Parathyroid adenoma (tissue), 2 donors: Measurements from ENCODE around the gene TMPRSS15.

ENCODE experiments used
- H2AFZ ChIP-seq: fragments of 300-600 bp; sonication (generic); one replicate; pipeline ENCODE4 v1.7.0; 2017; ENCODE audit warnings: antibody characterized with exemption, mild to moderate bottlenecking
- H3K27ac ChIP-seq: fragments of 300-600 bp; sonication (generic); one replicate; pipeline ENCODE4 v1.7.0; 2017
- H3K27me3 ChIP-seq: fragments of 300-600 bp; sonication (generic); one replicate; pipeline ENCODE4 v1.7.0; 2017; ENCODE audit warnings: low read length; ENCODE audit not compliant: control insufficient read depth, insufficient read depth
- H3K36me3 ChIP-seq: fragments of 300-600 bp; sonication (generic); one replicate; pipeline ENCODE4 v1.7.0; 2017; ENCODE audit warnings: low read length; ENCODE audit not compliant: control insufficient read depth, insufficient read depth
- H3K4me1 ChIP-seq: fragments of 300-600 bp; sonication (generic); one replicate; pipeline ENCODE4 v1.7.0; 2017; ENCODE audit warnings: control low read depth
- H3K4me2 ChIP-seq: fragments of 300-600 bp; sonication (generic); one replicate; pipeline ENCODE4 v1.7.0; 2017; ENCODE audit warnings: low read length
- H3K4me3 ChIP-seq: fragments of 300-600 bp; sonication (generic); one replicate; pipeline ENCODE4 v1.7.0; 2017; ENCODE audit warnings: low read depth, low read length
- H3K79me2 ChIP-seq: fragments of 300-600 bp; sonication (generic); one replicate; pipeline ENCODE4 v1.7.0; 2017; ENCODE audit warnings: control low read depth
- H3K9ac ChIP-seq: fragments of 300-600 bp; sonication (generic); one replicate; pipeline ENCODE4 v1.7.0; 2017; ENCODE audit warnings: mild to moderate bottlenecking
- H3K9me3 ChIP-seq: fragments of 300-600 bp; sonication (generic); one replicate; pipeline ENCODE4 v1.7.0; 2017; ENCODE audit warnings: low read length; ENCODE audit not compliant: control insufficient read depth
- TF ChIP-seq, protein P1 (sequence below): fragments of 300-600 bp; sonication (generic); IDR thresholded peaks from one replicate; pipeline ENCODE4 v1.7.0; 2017; ENCODE audit warnings: antibody characterized with exemption, mild to moderate bottlenecking
- donor health status: primary hyperparathyroidism.

The TMPRSS15 gene

DNA sequence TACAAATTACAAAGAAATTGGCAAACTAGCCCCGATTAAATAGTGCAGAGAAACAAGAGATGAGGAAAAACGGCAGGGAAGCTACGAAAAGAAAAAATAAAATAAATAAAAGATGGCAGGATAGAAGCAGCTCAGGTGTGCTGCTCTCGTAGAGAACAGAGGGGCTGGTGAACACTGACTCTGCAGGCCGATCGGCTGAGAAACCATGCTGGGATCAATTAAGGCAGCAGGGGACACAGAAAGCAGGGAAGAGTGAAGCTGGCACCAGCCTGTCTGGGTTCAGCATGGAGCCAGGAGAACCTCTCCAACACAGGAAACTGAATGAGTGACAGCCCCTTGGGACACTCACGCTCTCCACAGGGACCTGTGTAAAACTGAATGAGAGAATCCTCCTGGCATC, 39.5 kb upstream of the TMPRSS15 start:
- Histone ChIP-seq H3K4me3 (no peak overlapping the region), H3K4me1 (no peaks in the 10 kb centered on the region), H3K4me2 (no peak overlapping the region), H3K9me3 (no peaks in the 10 kb centered on the region), H3K27ac (no peak overlapping the region), H3K9ac (no peak overlapping the region), H2AFZ (no peak overlapping the region), H3K36me3 (no peaks in the 10 kb centered on the region), H3K79me2 (no peaks in the 10 kb centered on the region), H3K27me3 (no peaks in the 10 kb centered on the region)
- TF ChIP-seq, protein P1, sequence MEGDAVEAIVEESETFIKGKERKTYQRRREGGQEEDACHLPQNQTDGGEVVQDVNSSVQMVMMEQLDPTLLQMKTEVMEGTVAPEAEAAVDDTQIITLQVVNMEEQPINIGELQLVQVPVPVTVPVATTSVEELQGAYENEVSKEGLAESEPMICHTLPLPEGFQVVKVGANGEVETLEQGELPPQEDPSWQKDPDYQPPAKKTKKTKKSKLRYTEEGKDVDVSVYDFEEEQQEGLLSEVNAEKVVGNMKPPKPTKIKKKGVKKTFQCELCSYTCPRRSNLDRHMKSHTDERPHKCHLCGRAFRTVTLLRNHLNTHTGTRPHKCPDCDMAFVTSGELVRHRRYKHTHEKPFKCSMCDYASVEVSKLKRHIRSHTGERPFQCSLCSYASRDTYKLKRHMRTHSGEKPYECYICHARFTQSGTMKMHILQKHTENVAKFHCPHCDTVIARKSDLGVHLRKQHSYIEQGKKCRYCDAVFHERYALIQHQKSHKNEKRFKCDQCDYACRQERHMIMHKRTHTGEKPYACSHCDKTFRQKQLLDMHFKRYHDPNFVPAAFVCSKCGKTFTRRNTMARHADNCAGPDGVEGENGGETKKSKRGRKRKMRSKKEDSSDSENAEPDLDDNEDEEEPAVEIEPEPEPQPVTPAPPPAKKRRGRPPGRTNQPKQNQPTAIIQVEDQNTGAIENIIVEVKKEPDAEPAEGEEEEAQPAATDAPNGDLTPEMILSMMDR, result no peak

DNA sequence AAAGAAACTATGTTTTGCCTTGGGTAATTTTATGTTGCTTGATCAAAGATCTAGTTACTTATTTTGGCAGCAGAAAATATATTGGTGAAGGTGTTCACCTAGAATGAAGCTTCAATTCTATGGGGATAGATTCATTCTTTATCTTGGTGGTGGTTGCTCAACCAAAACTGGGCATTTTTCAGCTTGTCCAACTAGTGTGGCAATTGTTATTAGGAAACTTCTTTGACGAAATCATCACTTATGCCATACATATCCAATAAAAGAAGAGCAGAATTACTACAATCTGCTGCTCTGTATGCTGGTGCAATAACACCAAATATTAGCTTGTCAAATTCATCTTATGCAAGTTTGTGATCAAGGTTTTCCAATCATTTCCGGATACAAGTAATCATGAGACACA, 26.8 kb upstream of the TMPRSS15 start:
- Histone ChIP-seq H3K9ac (no peak overlapping the region), H3K4me2 (no peak overlapping the region), H3K36me3 (no peaks in the 10 kb centered on the region), H3K27ac (no peak overlapping the region), H3K79me2 (no peaks in the 10 kb centered on the region), H3K9me3 (no peaks in the 10 kb centered on the region), H3K4me1 (no peaks in the 10 kb centered on the region), H3K4me3 (no peak overlapping the region), H2AFZ (no peak overlapping the region), H3K27me3 (no peaks in the 10 kb centered on the region)
- TF ChIP-seq, protein P1, result no peak

DNA sequence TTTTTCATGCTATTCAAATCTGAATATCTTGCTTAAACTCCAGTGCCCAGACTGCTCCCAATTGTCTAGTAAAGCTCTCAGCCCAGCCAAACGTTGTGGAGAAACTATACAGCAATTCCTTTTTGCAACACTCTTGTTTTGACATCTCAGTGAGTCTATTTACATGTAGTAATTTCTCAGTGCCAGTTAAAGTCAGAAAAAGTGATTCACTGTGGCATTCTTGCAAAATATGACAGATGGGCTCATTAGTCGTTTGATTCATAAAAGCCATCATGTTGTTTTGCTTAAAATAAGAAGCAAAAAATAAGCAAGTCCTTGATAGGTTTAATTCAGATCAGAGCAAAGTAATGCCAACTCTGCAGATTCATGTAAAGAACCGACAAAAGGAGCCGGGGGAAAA, 20.7 kb upstream of the TMPRSS15 start:
- Histone ChIP-seq H2AFZ (no peak overlapping the region), H3K27ac (no peak overlapping the region), H3K9me3 (no peaks in the 10 kb centered on the region), H3K79me2 (no peaks in the 10 kb centered on the region), H3K4me3 (no peak overlapping the region), H3K4me1 (no peaks in the 10 kb centered on the region), H3K36me3 (no peaks in the 10 kb centered on the region), H3K4me2 (no peak overlapping the region), H3K27me3 (no peaks in the 10 kb centered on the region), H3K9ac (no peak overlapping the region)
- TF ChIP-seq, protein P1, result no peak

DNA sequence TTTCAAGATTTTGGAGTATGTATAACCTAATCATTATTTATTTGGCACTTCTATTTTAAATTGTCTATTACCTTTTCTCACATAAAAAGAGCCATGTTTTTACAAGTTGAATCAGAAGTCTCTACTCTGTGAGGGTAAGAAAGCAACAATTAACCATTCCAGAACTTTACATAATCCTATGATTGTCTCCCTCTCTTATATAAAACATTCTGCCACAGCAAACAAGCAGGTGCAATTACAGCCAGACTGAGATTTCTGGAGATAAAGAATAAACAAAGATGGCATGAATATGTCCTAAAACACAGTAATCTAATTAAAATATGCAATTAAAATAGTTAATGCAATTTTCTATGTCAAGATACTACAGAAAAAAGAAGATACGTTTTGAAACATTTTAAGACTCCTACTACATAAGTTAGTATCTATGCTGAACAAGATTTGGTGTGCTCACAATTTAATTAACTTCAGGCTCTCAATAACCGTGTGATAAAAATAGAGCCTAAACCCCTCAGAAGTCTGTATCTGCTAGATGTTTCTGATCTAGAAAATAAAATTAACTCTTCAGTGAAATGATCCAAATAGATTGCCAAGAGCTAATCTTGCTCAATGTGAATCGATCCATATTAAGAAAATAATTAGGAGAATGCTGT, 13.7 kb upstream of the TMPRSS15 start:
- H3K9me3 ChIP-seq, result no peaks in the 10 kb centered on the region
- H3K79me2 ChIP-seq, result no peaks in the 10 kb centered on the region
- no peaks in the 10 kb centered on the region for H3K4me1 ChIP-seq
- no peaks in the 10 kb centered on the region for H3K36me3 ChIP-seq
- no peak overlapping the region for H3K4me3 ChIP-seq
- no peak overlapping the region for H3K27ac ChIP-seq
- no peak overlapping the region for H3K9ac ChIP-seq
- no peak overlapping the region for H3K4me2 ChIP-seq
- no peaks in the 10 kb centered on the region for H3K27me3 ChIP-seq
- TF ChIP-seq, protein P1, result no peak
- no peak overlapping the region for H2AFZ ChIP-seq

DNA sequence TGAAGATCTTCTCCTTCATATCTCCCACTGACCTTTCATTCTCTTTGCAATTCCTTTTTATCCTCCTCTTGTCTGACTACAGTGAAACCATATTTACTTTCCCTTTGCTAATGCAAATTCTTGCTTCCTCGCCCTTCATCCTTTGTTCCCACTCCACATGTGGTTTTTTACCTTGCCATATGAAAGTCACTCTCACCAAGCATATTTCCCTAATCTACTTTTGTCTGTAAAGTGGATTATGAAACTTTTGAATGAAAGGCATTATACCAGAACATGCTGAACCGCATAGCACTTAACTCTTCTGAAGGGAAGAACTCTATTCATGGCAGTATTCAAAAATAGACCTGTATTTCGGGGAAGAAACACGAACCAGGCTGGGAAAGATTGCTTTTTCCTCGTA, 8.0 kb upstream of the TMPRSS15 start:
- H3K4me2 ChIP-seq, result no peak overlapping the region
- no peaks in the 10 kb centered on the region for H3K36me3 ChIP-seq
- no peaks in the 10 kb centered on the region for H3K79me2 ChIP-seq
- H3K9ac ChIP-seq, result no peak overlapping the region
- no peak overlapping the region for H3K4me3 ChIP-seq
- H3K27ac ChIP-seq, result no peak overlapping the region
- no peaks in the 10 kb centered on the region for H3K27me3 ChIP-seq
- no peaks in the 10 kb centered on the region for H3K4me1 ChIP-seq
- H2AFZ ChIP-seq, result no peak overlapping the region
- TF ChIP-seq, protein P1, result no peak
- no peaks in the 10 kb centered on the region for H3K9me3 ChIP-seq
